ENCODE data around the gene MT1G.
"Not testable (repeated sequence)": the region's sequence is repeated elsewhere in the genome, so short reads cannot be mapped to it uniquely, and the experiment has no call there.

Gene MT1G

GRCh38 chr16:56634715-56635440 is 33.0 kb downstream of the MT1G start:
- no peak for DNase-seq

- no peak for DNase-seq
These were observed 34.3 kb downstream of the MT1G start for GRCh38 chr16:56633535-56633934.

- no peak for DNase-seq
These were observed 35.0 kb downstream of the MT1G start for GRCh38 chr16:56632848-56633365.

GRCh38 chr16:56632156-56632847 is 35.6 kb downstream of the MT1G start, which contains the start of gene MT1M:
TSS of gene MT1M (plus strand) at chr16:56632659. CDS start at chr16:56632732, 73 bp downstream.
- peak; percentile 72 for DNase-seq

GRCh38 chr16:56631832-56632155 is 36.1 kb downstream of the MT1G start:
- no peak for DNase-seq

GRCh38 chr16:56631197-56631596 is 36.7 kb downstream of the MT1G start:
- no peak for DNase-seq

- no peak for DNase-seq
These were observed 37.7 kb downstream of the MT1G start for GRCh38 chr16:56630134-56630533.

GRCh38 chr16:56629531-56629930 is 38.3 kb downstream of the MT1G start:
- DNase-seq, result no peak

GRCh38 chr16:56628486-56629350 is 39.1 kb downstream of the MT1G start:
- no peak for DNase-seq

- DNase-seq, result no peak
These were observed 41.2 kb downstream of the MT1G start for GRCh38 chr16:56626685-56627084.

- peak; percentile 70 for DNase-seq
These were observed 41.8 kb downstream of the MT1G start for GRCh38 chr16:56625943-56626654.

GRCh38 chr16:56625140-56625942 is 42.5 kb downstream of the MT1G start, which contains the start of gene MT1E:
TSS of gene MT1E (plus strand) at chr16:56625781. CDS start at chr16:56625852, 71 bp downstream.
- DNase-seq, result peak; percentile 93

- DNase-seq, result no peak
These were observed 44.2 kb downstream of the MT1G start for GRCh38 chr16:56623637-56624036.

- not testable (repeated sequence) for DNase-seq
These were observed 44.7 kb downstream of the MT1G start for GRCh38 chr16:56623184-56623583.

- DNase-seq, result not testable (repeated sequence)
These were observed 46.0 kb downstream of the MT1G start for GRCh38 chr16:56621665-56622445.

GRCh38 chr16:56620339-56620897 is 47.4 kb downstream of the MT1G start:
- no peak for DNase-seq

- no peak for DNase-seq
These were observed 49.7 kb downstream of the MT1G start for GRCh38 chr16:56618138-56618537.

GRCh38 chr16:56617212-56618085 is 50.4 kb downstream of the MT1G start:
- DNase-seq, result peak; percentile 93
